LHCN-M2 (cell line): ENCODE data around the gene NCAM2. TPM values are rescaled to one million over a fixed set of nuclear protein-coding genes. Genes with fewer than 3 reads are reported as not detected.

Experiments used
- DNase-seq: peaks from one replicate; pipeline ENCODE4 v3.0.0-alpha.2; 2012; ENCODE audit warnings: low read depth
- total RNA-seq: library from RNA; depleted of rRNA; stranded (reverse); fragments of >200 nt; gene quantifications from 2 replicates; pipeline ENCODE4 v1.2.3, GENCODE V29; 2014

Gene NCAM2
- total RNA-seq, 1 experiment from 2014 or later: 0.40 TPM

DNA sequence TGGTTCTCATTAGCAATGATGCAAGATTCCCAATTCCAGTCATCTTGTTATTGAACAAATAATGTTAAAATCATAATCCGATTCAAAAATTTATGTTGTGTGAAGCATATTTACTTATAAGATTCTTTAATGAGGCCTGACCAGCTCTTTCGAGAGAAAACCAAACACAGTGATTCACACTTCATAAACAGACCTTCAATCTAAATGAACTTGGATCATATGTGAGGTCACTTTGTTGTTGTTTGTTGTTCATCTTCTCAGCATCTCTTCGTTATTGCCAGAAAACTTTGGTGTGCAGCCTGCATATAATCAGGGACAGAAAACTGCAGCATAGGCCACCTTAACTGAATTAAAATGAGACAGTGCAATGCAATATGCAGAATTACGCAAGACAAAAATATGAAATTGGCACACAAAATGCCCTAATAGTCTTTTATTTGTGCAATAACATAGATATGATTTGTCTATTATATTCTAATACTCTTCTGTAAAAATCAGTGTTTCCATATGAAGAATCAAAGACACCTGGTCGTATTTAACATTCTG lies 30.1 kb downstream of the NCAM2 start:
- no peak for DNase-seq

DNA sequence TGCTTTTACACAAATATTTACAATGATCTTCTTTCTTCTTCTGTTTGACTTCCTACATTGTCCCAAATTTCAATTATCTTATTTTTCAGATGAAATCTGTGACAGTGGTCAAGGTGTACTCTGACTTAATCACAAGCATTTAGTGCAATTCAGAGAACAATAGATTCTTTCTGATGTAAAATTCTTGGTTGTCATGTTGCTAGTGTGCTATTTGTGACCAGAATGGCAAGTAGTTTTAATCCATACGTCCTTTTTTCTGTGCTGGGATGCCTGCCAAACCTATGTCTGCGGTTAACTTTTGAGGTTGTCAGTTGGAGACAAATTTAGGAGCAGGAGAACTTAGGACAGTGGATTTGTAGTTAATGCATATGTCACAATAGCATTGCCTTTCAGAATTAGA lies 31.0 kb downstream of the NCAM2 start:
- DNase-seq: no peak

DNA sequence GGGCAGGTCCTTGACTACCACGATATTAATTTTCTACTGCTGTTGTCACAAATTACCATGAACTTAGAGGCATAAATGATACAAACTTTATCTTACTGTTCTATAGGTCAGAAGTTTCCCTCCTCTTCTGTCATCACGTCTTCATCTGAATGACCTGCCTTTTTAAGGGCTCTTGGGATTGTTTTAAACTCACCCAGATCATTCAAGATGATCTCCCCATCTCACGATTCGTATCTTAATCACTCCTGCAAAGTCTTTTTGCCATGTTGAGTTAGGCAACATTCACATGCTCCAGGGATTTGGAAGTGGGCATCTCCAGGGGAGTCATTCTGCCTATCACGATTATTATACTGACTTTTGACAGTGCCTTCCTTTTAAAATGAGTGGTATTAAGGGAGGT lies 32.1 kb downstream of the NCAM2 start:
- DNase-seq: no peak

DNA sequence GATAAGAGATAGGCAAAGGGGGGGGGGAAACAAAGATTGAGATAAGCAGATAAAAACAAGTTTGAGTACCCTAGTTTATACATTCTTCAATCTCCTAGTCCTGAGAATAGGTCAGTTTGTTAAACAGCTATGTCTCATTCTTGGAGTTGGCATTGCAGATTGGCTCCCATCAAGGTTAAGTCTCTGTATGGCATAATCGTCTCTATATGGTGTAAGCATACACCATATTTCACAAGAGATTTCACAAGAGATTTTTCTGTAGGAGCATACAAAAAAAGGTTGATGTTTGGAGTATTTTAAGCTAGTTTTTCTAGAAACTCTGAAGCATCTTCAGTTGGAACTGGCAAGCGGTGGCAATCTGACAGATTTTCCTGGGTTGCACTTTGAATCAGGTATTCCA lies 35.8 kb downstream of the NCAM2 start:
- no peak for DNase-seq

DNA sequence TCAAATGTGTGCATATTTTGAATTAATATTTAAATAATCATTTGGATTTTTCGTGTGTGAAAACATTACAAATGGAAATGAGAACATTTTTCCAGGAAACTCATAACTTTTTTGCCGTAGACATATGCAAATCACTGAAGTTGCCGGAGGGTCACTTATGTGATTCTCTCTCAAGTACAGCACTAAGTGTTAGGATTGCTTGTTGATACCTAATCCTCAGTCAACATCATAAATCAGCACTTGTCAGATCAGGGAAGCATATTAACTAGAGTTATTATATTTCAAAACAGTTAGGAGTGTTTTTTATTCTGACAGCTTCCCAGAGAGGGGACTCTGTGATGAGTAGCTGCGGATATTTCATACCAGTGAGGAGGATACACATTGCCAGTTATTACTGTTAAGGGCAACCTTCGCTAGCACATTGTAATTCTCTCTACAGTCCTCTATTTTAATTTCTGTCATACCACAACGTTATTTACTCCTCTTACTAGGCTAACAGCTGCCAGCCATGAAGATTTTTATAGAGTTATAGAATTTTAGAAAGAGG lies 41.5 kb downstream of the NCAM2 start:
- no peak for DNase-seq

DNA sequence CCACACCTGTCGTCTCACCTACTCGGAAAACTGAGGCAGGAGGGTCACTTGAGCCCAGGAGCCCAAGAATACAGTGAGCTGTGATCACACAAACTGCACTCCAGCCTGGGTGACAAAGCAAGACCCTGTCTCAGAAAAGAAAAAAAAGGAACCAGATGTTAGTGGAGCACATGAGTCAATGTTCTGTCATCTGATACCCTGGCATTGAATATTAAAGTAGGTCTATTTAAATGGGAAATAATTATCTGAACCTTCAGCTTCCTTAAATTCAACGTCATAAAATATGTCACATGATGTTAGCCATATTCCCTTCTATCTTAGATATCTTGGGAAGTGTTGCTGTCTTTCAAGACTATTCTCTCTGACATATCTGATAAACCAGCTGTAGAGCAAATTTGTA lies 47.3 kb downstream of the NCAM2 start:
- peak; percentile 2 for DNase-seq

DNA sequence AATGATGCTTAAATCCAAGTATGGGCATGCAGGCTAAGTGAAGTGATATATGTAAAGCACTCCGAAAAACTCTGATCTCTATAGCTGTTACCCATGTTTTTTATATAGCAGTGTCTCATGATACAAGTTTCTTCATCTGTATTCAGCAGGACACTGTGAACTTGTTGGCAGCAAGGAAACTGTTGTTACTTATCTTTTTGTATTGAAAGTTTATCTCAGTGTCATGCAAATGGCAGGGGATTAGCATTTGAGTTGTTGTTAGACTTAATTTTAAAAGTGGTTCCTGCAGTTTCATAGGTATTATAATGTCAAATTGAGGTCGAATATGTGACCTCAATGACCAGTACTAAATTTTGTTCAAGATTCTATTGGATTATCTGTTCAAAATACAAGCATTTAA lies 47.9 kb downstream of the NCAM2 start:
- DNase-seq: no peak

DNA sequence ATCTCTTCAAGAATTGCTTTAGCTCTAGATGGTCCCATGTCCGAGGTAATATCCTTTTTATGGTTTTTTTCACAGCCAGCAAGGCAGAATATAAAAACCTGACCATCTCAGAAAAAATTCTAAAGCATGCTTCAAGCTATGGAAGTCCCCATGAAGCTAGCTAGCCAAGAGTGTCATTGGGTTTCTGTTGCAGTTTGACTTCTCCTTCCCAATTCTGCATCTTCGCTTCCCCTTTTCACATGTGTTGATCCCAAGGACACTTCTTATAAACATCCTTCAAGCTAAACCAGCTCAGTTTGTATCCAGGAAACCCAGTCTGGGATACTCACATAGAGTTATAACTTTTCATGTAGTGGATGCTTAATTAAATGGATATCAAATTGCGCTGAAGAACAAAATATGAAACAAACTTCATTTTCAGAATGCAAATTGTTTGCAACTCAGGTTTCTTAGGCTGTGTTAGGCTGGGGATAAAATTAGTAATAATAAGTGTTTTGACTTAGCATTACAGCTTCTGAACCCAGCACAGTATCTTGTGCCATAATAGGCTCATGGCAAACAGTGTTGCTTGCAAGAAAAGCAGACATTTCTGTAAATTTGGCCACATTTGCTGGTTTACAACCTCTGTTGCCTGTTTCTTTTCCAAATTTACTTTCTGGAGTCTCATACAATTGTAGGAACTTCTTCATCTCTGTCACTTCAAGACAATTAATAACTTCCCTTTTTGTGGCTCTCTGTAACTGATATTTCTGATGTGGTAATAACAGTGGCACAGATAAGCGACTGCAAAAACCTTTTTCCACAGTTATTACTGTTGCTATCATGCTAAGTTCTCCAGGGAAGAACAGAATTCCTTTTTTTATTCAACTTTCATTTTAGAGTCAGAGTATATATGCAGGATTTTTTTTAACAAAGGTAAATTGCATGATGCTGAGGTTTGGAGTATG lies 53.2 kb downstream of the NCAM2 start:
- DNase-seq: no peak

DNA sequence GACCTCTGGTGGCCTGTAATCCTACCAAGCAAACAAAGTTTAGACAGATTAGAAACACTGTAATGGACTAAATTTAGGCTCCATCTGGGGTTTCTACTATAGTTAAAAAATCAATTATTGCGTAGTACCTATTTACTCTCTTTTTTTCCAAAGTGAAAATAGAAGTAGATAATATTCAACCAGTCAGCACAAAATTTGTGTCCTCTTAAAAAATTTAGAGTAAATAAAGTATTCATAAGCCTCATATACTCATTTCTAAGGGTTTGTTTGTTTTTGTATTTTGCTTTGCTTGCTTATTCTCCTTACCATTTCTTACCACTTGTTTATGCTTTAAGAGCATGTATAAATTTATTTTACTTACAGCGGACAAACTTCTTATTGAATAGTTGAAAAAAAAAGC lies 54.5 kb downstream of the NCAM2 start:
- no peak for DNase-seq

DNA sequence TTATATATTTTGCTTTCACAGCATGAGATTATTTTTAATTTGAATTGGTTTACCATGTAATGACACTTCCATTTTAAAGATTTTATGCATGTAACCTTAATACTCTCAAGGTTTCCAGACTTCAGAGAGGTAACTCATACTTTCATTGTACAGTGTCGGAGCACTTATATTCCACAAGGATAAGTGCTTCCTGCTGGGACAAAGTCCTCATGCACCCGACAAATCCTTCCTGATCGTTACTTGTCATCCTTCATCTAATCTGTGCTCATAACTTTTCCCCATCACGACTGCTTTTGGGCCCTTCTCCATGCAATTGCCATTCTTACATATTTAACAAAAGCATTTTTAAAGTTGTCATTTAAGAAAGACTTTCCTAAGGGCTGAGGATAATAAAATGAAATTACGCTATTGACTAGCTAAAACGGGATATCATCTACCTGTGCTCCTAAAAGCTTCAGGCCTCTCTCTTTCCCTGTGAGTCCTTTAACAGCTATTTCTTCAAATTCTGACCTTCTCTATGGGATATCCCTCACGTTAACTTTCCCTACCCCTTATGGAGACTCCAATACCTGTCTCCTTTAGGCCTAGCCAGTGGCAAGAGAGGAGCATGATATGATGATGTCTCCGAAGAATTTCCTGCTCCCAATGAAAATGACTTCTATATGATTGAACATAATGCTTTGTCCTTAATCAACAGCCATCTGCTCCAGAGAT lies 59.3 kb downstream of the NCAM2 start:
- DNase-seq: no peak

DNA sequence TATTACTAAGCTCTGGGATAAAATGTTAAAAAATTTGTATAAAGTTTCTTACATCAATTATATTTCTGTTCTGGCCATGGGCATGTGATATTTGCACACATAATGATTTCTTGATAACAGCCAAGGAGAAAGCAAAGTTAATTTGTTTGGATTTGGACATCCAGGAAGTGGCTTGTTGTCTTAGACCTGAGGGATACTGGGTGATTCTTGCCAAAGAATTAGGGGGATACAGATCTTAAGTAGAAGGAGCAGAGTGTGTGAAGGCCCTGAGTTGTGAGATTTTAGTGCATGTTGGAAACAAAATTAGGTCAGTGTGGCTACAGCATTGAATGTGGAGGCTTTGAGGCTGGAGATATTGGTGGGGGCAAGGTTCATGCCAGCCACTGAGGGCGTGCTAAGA lies 65.6 kb downstream of the NCAM2 start:
- no peak for DNase-seq

DNA sequence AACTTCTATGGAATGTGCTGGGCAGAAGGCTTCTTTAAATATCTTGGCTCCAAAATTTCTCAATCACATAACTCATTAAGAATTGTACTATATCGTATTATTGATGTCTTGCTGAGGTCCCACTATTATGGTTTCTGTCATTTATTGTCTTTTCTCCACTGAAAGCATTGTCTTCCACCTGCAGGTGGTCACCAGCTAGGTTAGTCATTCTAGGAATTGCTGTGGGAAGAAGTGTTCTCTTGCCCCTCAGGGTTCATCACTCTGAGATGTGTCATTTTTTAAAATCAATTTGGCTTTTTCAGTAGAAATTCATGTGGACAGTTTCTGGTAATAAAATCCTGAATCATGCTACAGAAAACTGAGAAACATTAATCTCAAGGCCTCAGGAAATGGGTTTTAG lies 66.1 kb downstream of the NCAM2 start:
- no peak for DNase-seq

DNA sequence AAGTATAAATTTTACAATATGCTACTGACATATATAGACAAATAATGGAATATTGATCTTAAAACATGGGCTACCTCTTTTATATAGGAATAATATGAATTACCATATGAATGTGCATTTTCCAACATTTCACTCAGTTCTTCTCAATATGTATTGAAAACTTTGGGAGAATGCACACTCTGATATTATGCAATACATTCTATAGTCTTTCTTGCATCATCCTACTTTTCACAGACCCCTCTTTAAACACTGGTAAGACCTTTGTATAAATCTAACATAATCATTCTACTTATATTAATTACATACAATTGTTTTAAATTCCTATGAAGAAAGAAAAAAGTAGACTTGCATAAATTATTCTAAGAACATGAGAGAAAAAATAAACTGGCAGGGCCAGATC lies 69.2 kb downstream of the NCAM2 start:
- no peak for DNase-seq

DNA sequence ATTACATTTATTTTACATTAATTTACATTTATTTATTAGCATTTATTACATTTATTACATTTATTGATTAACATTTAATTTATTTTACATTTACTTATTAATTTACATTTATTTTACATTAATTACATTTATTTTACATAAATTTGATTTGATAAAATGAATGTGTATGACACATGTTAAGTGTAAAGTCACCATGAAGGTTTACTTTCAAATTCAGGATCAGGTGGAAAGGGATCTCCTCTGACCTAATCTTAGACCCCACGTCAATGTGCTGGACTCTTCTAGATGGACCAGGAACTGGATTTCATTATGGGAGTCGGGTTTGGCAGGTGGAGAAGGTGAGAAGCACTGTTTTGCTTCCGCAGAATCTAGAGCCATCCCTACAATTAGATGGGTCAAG lies 76.1 kb downstream of the NCAM2 start:
- DNase-seq: no peak

DNA sequence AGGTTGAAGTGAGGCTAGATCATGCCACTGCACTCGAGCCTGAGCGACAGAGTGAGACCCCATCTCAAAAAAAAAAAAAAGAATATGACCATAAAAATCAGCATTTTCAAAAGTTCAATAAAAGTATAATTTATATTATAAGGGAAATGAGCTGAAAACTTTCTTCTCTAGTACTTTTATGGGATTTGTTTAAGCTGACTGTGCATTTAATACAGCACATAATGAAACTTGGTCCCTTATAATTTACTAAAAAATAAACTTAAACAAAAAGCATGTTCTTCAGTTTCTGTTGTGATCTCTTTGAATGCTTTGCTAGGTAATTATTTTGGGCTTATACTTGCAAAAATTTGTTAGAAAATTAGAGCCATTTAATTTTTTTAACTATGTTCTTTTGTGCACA lies 77.8 kb downstream of the NCAM2 start:
- DNase-seq: no peak

DNA sequence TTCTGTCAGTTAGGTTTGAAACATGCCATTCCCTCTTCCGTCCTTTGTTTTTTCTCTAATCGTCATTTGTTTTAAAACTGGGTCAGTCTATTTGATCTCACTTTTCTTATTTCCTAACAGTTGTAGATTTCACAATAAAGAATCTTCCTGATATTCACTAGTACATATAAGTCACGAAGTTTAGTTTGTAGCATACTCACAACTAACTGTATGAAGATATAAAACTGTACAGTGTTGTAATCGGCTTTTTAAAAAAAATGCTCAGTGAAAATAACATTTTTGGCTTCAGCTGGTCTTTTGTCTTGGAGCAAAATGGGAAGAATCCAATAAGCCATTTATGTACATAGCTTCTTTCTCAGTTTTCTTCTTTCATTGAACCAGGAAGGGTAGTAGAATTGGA lies 78.3 kb downstream of the NCAM2 start:
- no peak for DNase-seq

DNA sequence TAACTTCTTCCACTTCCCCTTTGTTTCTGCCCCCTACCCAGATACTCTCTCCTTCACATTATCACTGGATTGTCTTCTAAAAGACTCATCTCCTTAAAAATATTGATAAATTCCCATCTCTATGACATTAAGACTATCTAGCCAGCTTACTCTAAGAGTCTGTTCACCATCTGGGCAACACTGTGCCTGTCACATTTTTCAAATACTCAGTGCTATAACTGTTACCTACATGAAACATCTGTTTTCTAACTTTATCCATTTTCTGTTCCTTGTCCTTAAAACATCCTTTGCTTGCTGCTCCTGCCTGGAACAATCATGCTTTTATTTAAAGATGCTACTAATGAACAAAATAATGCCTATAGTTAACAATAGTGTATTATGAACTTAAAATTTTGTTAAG lies 81.4 kb downstream of the NCAM2 start:
- no peak for DNase-seq

DNA sequence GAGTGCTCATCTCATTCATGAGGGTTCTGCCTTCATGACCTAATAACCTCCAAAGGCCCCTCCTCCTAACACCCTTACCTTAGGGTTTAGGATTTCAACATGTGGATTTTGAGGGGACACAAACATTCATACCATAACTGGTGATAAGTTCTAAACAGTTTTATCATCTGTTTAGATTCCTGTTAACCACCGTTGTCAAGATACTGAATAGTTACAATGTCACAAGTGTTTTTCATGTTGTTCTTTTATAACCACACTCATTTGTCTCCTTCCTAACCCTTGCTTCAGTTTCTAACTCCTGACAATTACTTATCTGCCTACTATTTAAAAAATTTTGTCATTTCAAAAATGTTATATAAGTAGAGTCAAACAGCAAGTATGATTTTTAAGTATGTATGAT lies 86.0 kb downstream of the NCAM2 start:
- no peak for DNase-seq

DNA sequence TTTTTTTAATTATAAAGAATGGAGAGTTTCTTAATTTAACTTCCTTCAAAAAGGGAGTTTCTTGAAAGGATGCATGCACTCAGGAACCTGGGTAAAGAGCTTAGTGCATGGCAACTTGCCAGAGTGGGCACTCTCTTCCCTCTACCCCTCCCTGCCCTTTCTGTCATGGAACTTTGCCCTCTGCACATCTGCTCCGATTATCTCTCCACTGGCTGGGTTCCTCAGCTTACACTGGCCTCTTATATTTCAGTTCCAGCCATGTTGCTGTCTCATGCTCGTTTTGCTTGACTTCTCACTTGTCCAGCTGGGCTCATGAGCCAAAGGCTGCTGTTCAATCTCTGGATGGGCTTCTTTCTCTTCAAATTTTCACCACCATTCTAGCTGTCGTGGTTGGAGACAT lies 87.0 kb downstream of the NCAM2 start:
- no peak for DNase-seq

DNA sequence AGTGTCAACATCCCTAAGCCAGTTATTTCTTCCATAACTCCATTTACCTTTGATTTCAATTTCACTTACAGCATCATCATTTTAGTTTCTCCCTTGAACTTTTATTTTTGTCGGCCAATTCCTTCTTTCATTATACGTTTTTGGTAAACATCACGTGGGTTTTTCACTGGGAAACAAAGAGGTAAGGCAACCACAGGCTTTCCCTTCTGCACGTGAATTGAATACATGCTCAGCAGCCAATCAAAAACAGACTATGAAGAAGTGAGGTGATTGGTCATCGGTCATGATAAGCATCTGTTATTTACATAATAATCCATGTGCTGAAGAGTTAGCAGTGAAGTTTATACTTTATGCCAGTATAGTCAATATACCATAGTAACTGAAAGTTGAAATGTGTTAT lies 98.7 kb downstream of the NCAM2 start:
- no peak for DNase-seq

DNA sequence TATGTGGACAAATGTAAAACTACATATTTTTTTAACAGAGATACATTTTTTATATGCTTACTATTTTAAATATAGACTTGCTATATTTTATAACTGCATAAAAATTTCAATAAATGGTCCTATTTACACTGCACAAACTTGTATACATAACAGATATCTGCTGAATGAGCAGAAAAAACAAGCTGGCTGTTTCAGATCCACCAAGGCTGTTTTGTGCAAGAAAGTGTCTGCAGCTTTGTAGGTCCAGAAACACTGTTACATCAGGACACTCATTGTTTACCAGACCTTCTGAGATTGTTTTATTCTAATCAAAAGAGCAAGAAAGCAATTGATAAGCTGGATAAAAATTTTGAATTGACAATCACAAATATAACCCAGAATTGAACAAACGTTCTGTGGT lies 99.3 kb downstream of the NCAM2 start:
- DNase-seq: no peak

DNA sequence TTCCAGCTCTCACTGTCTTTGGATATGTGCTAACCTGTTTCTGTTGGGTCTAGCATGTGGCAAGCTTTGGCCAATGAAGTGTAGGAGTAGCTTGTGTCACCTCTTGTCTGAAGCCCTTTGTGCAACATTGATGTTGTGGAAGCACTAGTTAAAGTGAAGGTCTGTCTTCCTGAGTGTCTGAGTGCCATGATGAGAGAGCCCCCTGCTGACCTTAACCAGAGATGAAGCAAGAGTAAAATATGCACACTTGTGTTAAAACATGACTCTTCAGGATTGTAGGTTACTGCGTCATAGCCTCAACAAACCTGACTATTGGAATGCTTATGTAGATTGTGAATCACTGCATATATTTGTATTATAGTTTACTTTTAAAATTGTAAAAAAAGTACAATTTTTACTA lies 103.7 kb downstream of the NCAM2 start:
- peak; percentile 45 for DNase-seq

DNA sequence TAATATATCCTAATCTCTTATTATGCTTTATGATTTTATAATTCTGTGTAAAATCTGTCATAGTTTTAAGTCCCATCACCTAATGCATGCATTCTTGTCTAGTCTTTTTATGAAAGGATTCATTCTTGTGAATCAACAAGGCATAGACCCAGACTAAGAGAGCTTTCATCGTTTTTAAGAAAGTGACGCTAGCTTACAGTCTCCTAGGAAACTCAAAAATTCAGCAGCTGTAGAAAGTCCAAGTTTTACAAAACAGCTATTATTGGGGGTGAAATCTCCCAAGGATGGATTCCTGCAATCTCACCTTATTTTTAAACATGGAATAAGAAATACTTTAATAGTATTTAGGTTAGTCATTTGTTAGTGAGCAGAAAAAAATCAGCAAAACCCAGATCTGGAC lies 104.7 kb downstream of the NCAM2 start:
- DNase-seq: no peak
